HG02943 (cell line): ENCODE results near the gene RAP1GAP.
"Not testable (repeated sequence)": the region's sequence is repeated elsewhere in the genome, so short reads cannot be mapped to it uniquely, and the experiment has no call there.

Experiments
- ATAC-seq: cut with Tn5 transposase; IDR thresholded peaks from one replicate; pipeline ENCODE4 v1.9.1; 2021; ENCODE audit warnings: mild to moderate bottlenecking, low read depth, moderate library complexity; ENCODE audit not compliant: unreplicated experiment

The RAP1GAP gene

DNA sequence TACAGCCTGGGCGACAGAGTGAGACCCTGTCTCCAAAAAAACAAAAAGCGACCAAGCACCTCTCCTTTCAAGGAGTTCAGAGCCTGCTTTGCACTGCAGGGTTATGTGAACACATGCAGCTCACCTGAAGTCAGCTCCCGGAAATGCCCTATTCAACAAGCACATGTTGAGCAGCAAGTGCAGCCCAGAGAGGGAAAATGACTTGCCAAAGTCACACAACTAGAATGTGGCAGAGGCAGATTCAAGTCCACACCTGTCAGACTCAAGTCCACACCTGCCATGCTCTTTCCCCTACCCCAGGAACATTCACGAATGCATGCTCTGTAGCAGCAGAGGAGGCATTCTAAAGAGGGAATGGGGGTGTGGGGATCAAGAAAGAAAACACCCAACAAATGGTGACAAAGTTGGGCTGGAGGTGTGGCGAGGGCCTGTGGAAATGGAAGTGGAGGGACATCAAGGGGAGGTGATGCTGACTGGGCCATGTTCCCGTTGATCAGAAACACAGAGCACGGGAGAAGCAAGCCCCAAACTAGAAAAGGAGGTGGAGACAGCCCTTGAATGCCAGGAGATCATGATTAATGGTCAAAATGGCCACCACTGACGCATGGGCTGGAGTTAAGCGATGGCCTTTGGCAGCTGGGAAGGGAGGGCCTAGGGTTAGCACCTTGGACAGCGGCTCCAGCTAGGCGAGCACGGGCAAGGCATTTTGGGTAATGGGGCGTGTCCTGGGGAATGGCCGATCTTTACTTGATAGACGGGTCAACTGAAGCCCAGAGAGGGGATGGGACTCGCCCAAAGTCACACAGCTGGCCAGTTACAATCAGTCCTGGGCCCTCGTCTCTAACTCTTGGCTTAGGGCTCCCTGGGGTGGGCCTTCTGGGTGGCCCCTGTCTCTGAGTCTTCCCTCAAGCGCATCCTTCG, 21.5 kb downstream of the RAP1GAP start:
- ATAC-seq, result no peak

DNA sequence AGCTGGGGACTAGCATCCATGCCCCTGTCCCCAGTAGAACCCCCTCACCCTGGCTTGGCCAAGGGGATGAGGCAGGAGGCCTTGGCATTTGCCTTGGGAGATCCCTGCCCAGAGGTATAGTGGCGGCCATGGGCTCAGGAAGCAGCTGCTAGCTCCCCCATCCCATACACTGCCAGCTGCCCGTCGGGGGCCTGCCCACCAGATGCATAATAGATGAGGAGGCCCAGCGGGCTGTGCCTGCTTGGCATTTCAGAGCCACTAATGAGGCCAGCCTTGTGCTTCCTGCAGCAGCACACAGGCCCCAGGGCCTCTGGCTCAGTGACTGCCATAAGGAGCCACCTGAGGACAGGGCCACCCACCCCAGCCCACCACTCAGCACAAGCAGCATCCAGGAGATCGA, 23.6 kb downstream of the RAP1GAP start:
- no peak for ATAC-seq

DNA sequence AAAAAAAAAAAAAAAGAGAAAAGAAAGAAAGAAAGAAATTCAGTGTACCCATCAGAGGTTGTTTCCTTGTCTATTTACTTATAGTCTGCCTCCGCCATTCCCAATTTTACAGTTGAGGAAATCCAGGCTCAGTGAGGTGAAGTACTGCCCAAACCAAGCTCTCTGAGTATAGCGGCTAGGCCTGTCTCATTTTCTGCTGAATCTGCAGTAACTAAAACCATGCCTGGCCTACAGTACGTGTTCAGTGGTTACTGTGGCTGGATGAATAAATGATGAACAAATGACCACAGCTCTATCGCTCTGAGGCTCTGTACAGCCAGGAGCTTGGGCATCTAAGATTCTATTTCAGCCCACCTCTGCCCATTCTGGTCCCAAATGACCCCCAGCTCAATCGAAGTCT, 24.3 kb downstream of the RAP1GAP start:
- no peak for ATAC-seq

DNA sequence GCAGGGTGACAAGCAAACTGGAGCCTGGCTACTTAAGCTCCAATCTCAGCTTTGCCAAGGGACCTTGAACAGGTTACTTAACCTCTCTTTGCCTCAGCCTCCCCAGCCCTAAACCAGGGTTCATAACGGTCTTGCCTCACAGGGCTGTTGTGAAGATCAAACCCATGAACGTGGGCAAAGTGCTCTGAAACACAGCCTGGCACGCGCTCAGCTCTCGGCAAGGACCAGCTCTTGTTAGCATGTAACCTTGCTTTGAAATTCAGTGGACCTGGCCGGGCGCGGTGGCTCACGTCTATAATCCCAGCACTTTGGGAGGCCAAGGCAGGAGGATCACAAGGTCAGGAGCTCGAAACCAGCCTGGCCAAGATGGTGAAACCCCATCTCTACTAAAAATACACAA, 24.8 kb downstream of the RAP1GAP start:
- no peak for ATAC-seq

DNA sequence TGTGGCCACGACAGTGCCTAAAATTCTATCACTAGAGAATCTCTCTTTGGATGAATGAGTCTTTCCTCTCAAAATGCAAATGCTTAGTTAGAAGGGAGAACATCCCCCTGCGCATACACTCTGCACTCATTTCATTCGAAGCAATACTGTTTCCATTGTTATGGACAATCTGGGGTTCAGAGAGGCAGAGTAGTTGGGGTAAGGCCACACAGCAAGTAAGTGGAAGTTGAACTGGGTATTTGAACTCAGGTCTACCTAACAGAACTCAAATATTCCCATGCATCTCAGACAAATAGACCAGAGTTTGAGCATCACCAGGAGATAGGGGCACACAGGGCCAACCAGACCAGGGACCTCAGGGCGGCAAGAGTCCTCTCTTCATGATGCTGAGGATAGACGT, 25.5 kb downstream of the RAP1GAP start:
- ATAC-seq, result no peak

DNA sequence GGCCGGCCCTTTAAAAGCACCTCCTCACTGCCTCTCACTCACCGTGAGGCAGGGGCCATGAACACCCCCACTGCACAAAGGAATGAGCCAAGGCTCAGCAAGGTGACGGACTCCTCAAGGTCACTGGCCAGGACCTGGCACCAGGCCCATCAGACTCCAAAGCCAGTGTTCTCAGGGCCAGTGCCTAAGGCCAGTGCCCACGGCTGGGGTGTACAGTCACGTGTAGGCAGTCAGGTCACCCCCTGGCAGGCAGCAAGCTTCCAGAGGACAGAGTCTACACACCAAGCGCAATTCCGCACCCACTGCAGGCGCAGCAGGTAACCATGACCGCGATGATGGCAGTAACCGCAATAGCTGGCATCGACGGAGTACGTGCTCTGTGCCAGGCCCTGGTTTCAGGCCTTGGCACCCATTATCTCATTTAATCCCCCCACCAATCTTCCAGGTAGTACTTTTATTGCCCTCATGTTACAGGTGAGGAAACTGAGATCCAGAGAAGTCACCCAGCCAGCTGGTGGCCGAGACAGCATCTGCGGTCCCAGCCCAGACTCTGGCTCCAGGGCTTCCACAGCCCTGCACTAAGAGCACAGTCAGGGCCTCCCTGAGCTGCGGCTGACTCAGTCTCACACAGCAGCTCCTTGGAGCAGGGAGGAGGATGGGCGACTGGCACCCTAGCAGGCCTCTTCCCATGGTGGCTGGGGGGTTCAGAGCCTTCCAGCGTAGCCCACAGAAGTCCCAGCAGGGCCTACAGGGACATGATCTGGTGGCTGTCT, 27.0 kb downstream of the RAP1GAP start:
- ATAC-seq, result no peak

DNA sequence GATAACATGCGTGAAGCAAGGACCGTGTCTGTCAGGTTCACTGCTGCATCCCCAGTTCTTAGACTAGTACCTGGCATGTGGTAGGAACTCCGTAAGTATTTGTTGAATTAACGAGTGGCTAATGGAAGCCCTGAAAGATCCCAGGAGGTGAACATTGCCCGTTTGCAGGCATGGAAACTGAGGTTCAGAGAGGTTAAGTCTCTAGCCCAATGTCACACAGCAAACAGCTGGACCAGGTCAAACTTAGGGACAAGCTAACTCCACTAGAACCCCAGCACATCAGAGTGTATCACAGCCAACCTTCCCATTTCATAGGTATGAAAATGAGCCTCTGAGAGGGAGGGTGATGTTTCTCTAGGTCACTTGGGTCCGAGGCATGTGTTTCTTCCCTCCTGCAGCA, 27.6 kb downstream of the RAP1GAP start:
- no peak for ATAC-seq

DNA sequence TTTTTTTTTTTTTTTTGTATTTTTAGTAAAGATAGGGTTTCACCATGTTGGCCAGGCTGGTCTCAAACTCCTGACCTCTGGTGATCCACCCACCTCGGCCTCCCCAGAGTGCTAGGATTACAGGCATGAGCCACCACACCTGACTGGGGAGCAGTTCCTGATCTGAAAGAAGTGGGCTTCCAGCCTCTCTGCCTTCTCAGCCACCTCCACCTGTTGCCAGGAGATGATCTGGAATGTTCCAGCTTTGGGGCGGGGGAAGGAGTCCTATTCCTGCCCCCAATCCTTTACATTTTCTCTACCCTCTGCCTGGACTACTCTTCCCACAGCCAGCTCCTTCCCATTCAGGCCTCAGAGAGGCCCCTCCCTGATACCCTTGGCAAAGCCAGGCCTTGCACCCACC, 28.1 kb downstream of the RAP1GAP start:
- ATAC-seq, result no peak

DNA sequence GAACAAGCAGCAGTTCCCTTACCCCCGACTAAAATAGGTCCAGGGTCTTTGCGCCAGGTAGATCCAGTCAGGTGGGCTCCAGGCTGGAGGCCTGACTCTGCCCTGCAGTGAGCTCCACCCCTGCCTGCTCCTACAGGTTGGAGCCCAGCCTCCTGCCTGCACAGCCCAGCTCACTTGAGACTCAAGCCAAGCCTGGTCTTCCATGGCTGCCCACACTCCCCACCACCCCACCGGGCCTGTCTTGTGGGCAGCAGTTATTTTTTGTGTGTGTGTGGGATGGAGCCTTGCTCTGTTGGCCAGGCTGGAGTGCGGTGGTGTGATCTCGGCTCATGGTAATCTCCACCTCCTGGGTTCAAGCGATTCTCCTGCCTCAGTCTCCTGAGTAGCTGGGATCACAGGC, 28.5 kb downstream of the RAP1GAP start:
- ATAC-seq, result no peak

DNA sequence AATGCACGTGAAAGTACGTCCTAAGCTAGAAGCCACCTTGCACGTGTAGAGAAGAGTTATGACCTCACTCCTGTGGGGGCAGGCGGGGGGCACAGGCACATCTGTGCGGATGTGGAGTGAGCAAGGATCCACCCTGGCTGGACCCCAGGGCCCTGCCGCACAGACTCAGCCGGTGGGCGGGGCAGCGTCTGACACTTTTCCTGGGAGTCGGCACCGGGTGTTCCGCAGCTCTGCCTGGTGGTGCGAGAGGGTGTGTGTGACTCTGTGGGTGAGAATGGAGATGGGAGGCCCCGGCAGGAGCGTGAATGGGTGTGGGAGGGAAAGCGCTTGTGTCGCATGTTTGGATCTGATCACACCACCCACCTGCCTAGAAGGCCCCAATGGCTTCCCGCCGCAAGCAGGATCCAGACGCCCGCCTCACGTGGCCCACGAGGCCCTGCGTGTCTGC, 29.5 kb downstream of the RAP1GAP start:
- ATAC-seq, result no peak

DNA sequence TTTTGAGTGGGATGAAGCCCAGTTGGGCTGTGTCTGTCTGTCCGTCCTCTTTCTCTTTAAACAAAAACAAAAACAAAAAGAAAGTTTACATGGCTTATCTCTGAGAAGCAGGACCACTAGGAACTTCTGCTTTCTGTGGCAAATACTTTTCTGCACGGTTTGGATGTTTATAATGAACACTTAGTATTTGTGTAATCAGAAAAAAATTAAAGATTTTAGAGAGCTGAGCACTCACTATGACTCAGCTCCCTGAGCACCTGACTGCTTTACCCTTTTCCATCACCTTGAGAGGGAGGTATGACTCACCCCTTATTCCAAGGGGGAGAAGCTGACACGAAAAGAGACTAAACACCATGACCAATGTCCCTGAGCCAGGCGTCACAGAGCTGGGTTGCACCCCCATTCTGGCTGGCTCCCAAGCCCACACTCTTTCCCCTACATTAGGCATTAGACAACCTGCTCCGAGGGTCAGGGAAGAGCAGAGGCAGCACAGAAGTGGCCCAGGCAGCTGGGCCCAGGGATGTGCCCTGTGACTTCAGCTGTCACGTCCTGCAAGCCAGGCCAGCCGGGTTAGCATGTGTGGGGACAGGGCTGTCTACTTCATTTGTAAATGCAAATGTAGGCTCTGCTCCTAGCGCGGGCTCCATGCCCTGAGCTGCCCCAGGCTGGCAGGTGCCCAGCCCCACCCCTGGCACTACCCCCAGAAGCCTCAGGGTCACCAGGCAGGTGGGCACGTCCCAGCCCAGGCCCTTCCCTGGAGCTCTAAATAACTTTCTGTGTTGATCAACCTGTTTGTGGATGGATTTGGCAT, 30.4 kb downstream of the RAP1GAP start:
- no peak for ATAC-seq

DNA sequence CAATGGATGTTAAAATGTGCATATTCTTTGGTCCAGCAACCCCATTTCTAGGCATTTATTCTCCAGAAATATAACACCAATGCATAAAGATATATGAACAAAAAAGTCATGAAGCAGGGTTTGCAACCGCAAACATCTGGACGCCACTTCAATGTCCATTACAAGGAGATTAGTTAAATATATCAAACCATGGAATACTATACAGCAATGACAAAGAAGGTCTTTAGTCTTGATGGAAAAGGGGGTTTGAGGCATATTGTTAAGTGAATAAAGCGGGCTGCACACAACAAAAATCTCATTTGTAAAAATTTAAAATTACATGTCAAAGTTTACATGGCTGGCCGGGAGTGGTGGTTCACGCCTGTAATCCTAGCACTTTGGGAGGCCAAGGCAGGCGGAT, 31.6 kb downstream of the RAP1GAP start:
- ATAC-seq, result no peak

DNA sequence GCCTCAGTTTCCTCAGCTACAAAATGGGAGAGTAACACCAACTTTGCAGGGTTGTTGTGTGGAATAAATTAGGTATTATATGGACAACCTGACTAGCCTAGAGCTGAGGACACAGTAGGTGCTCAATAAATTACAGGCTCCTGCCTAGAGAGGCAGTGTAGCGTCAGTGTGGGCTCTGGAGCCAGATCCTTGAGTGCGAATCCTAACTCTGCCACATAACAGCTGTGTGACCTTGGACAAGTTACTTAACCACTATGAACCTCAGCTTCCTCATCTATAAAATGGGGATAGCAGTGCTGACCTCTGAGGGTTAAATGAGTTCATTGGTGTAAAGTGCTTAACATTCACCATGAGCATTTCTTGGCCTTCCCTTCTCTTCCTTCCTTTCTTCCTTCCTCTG, 33.1 kb downstream of the RAP1GAP start:
- ATAC-seq, result no peak

DNA sequence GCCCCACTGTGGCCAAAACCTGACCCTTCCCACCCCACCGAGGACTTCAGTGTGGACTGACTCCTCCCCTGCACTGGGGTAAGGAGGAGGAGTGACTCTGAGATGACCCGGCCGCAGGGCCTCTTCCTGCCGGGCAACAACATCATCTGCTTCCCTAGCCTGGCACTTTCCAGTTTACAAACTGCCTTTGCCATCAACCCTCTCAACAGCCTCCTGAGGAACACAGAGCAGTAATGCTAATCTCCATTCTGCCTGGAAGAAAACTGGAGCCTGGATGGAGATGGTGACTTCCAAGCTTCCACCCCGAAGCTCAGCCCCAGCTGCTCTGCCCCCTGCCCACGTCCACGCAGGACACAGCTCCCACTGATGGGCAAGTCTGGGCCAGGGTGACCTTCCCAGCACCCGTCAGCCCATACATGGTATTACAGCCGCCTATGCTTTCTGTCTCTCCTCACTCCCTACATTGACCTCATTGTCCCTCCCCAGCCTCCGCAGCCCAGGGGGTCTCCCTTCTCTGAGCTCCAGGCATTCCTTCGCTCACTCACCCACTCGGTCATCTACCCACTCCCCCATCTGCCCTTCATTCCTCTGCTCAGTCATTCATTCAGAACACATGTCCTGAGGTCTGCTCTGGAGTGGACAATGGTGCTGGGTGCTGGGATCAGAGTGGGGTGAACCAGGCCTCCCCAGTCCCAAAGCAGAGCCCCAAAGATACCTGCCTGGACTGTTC, 34.2 kb downstream of the RAP1GAP start:
- ATAC-seq, result no peak

DNA sequence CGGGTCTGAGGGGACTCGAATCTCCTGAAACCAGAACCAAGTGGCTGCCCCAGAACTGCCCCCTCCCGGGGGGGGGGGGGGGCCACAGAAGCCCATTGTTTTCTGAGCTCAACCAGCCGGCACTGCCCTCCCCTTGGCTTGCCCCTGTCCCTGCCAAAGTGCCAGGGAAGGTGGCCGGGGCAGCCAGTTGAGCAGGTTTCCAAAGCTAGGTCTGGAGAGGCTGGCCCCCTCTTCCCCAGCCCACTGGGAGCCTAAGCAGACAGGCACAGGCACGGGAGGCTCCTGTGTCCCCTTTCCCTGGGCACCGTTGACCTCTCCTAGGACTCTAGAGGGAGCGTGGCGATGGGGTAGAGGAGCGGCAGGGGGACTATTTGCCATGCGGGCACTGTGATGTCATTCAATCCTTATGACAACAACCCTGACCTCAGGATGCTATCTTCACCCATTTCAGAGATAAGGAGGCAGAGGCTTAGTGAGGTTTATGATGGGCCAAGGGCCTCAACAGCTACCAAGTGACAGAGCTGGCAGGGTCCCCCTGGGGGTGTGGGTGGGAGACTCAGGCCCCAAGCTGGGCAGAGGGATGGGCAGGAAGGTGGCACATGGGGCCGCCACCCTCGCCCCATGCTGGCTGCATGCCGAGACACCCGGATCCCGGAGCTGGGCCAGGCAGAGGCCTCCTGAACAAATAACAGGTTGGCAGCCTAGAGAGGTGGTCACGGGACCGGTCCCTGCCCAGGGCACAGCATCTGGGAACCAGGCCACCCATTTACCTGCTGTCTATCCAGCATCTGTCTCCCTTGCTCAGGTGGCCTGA, 35.0 kb downstream of the RAP1GAP start:
- ATAC-seq, result no peak

DNA sequence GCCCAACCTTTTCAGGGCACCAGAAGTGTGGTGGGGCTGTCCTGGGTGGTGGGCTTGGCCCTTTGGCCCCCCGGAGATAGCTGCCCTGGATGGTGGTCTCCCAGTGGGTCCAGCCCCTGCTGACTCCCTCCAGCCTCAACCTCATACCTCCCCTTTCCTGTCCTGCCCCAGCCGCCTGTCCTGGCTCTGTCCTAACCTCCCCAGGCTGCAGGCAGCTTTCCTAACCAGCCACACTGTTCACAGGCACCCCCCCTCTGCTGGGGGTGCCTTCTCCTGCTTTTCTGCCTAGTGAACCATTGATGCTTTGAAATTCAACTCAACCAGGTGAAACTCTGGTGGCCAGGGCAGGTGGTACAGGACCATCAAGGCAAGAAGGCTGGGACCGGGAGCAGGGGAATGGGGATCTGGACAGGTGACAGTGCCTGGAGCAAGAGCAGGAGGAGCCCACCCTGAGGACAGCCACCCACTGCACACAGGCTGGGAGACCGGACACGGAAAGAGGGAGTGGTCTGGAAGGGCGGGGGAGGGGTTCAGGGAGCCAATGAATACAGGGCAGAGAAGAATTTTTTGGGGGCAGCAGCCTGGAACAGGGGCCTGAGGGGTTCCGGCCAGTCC, 35.9 kb downstream of the RAP1GAP start:
- ATAC-seq, result no peak

DNA sequence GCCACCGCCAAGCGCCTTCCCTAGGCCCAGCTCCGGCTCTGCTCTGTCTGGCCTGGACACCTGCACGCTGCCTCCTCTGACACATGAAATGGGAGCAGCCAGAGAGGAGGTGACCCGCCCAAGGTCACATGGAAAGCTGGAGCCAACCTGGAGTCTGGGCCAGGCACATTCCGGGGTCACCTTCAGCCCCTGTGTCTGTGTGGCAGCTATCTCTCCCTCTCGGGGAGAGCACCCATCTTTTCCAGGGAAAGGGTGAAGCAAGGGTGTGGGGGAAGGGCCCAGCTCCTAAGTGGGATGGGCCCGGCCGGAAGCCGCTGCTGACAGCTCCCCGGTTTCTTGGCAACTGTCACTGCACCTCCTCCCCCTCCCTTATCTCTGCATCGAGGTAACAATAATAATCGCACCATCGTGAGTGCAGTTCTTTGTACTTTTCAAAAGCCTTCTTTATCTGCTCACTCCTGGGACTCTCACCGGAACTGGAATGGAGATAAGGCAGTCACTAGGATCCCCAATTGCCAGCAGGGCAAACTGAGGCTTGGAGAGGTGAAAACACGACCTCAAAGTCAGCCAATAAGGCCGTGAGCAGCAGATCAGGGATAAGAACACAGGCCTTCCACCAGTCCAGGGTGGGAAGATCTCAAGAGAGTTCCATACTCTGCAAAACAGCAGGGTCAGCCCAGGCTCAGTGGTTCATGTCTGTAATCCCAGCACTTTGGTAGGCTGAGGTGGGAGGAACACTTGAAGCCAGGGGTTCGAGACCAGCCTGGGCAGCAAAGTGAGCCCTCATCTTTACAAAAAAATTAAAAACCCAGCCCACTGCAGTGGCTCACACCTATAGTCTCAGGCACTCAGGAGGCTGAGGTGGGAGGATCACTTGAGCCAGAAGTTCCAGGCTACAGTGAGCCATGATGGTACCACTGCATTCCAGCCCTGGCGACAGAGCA, 36.9 kb downstream of the RAP1GAP start:
- no peak for ATAC-seq

DNA sequence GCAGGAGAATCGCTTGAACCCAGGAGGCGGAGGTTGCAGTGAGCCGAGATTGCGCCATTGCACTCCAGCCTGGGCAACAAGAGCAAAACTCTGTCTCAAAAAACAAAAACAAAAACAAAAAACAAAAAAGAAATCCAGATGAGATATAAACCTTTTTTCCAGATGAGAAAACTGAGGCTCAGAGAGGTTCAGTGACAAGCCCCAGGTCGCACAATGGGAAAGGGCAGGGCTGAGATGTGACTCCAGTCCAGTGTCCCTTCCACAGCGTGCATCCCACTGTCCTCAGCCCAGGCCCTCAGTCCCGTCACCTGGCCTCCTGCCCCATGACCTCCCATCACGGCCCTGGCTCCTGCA, 37.6 kb downstream of the RAP1GAP start:
- ATAC-seq, result not testable (repeated sequence)
